ENCODE data around the gene DIP2C.
"Not testable (repeated sequence)": the region's sequence is repeated elsewhere in the genome, so short reads cannot be mapped to it uniquely, and the experiment has no call there.

Gene DIP2C

GRCh38 chr10:491667-492424, 197.6 kb downstream of the DIP2C start:
- DNase-seq: no peak

GRCh38 chr10:490891-491571, 198.4 kb downstream of the DIP2C start:
- DNase-seq: peak; percentile 61

GRCh38 chr10:490256-490655, 199.2 kb downstream of the DIP2C start:
- peak; percentile 85 for DNase-seq

- no peak for DNase-seq
These were observed 200.1 kb downstream of the DIP2C start for GRCh38 chr10:489330-489729.

GRCh38 chr10:488933-489215, 200.6 kb downstream of the DIP2C start:
- DNase-seq: no peak

- no peak for DNase-seq
These were observed 201.2 kb downstream of the DIP2C start for GRCh38 chr10:488081-488932.

- DNase-seq: no peak
These were observed 202.7 kb downstream of the DIP2C start for GRCh38 chr10:486666-487322.

GRCh38 chr10:486206-486605, 203.3 kb downstream of the DIP2C start:
- peak; percentile 61 for DNase-seq

- no peak for DNase-seq
These were observed 203.7 kb downstream of the DIP2C start for GRCh38 chr10:485776-486175.

GRCh38 chr10:484925-485661, 204.4 kb downstream of the DIP2C start:
- DNase-seq: no peak

GRCh38 chr10:484441-484924, 205.0 kb downstream of the DIP2C start:
- DNase-seq: peak; percentile 52

- no peak for DNase-seq
These were observed 206.2 kb downstream of the DIP2C start for GRCh38 chr10:483261-483660.

GRCh38 chr10:482848-483247, 206.6 kb downstream of the DIP2C start:
- DNase-seq: no peak

GRCh38 chr10:482051-482501, 207.4 kb downstream of the DIP2C start:
- DNase-seq: no peak

- DNase-seq: no peak
These were observed 207.8 kb downstream of the DIP2C start for GRCh38 chr10:481628-482027.

GRCh38 chr10:480928-481552, 208.4 kb downstream of the DIP2C start:
- DNase-seq: no peak

- no peak for DNase-seq
These were observed 209.0 kb downstream of the DIP2C start for GRCh38 chr10:480498-480927.

- DNase-seq: not testable (repeated sequence)
These were observed 209.6 kb downstream of the DIP2C start for GRCh38 chr10:479706-480497.

- no peak for DNase-seq
These were observed 210.8 kb downstream of the DIP2C start for GRCh38 chr10:478471-479245.

- DNase-seq: no peak
These were observed 211.8 kb downstream of the DIP2C start for GRCh38 chr10:477620-478019.
